WTC11 (cell line): ENCODE results near the gene PUSL1. TPM values are rescaled to one million over a fixed set of nuclear protein-coding genes. Genes with fewer than 3 reads are reported as not detected.

Source experiments
- ATAC-seq: fragments of 200-7000 bp; cut with Tn5 transposase; 2 replicates; pipeline ENCODE4 v1.10.0; 2021; ENCODE audit warnings: mild to moderate bottlenecking, moderate library complexity
- CTCF ChIA-PET: fragments of 300-600 bp; sonication (Branson Sonifier 250); formaldehyde crosslinking; loops from one replicate; lab custom pipeline; 2021; ENCODE audit warnings: antibody characterized with exemption; lab: Charles Lee
- POLR2A ChIA-PET: fragments of 350-600 bp; sonication (Branson Sonifier 250); formaldehyde crosslinking; loops from one replicate; lab custom pipeline; 2021; ENCODE audit warnings: antibody characterized with exemption; lab: Charles Lee
- DNase-seq: peaks from one replicate; pipeline ENCODE4 v3.0.0; 2021; ENCODE audit warnings: low spot score
- H3K27ac Mint-ChIP-seq: 2 replicates; pipeline ENCODE4 v1.8.0; 2021; ENCODE audit warnings: mixed read lengths
- H3K27me3 Mint-ChIP-seq: 2 replicates; pipeline ENCODE4 v1.8.0; 2021; ENCODE audit warnings: low read depth, mild to moderate bottlenecking, moderate library complexity, mixed read lengths
- H3K36me3 Mint-ChIP-seq: 2 replicates; pipeline ENCODE4 v1.8.0; 2021; ENCODE audit warnings: mixed read lengths
- H3K4me1 Mint-ChIP-seq: 2 replicates; pipeline ENCODE4 v1.8.0; 2022; ENCODE audit warnings: mixed read lengths
- H3K4me3 Mint-ChIP-seq: 2 replicates; pipeline ENCODE4 v1.8.0; 2021; ENCODE audit warnings: mild to moderate bottlenecking, moderate library complexity, mixed read lengths
- H3K9me3 Mint-ChIP-seq: 2 replicates; pipeline ENCODE4 v1.8.0; 2021; ENCODE audit warnings: mixed read lengths
- ELF4 ChIP-seq: sonication (generic); formaldehyde crosslinking; IDR thresholded peaks from 2 replicates; pipeline ENCODE4 v1.8.1; 2022; ENCODE audit warnings: low read depth, mild to moderate bottlenecking, moderate library complexity, missing genetic modification reagents
- EMX1 ChIP-seq: fragments of 250-450 bp; sonication (Bioruptor Pico); IDR thresholded peaks from 2 replicates; pipeline ENCODE4 v1.8.0; 2021; ENCODE audit warnings: mild to moderate bottlenecking
- ESRRA ChIP-seq: sonication (generic); formaldehyde crosslinking; IDR thresholded peaks from 2 replicates; pipeline ENCODE4 v1.8.1; 2022; ENCODE audit warnings: mild to moderate bottlenecking, missing genetic modification reagents, borderline replicate concordance
- FOXP1 ChIP-seq: sonication (generic); formaldehyde crosslinking; IDR thresholded peaks from 2 replicates; pipeline ENCODE4 v1.8.0; 2022; ENCODE audit warnings: missing genetic modification reagents, mild to moderate bottlenecking, moderate library complexity, borderline replicate concordance
- GTF2I ChIP-seq: fragments of 250-450 bp; sonication (Bioruptor Pico); conservative IDR thresholded peaks from 2 replicates; pipeline ENCODE4 v1.4.0; 2021; ENCODE audit warnings: mild to moderate bottlenecking
- OVOL2 ChIP-seq: fragments of 250-450 bp; sonication (Bioruptor Pico); IDR thresholded peaks from 2 replicates; pipeline ENCODE4 v1.9.0; 2021; ENCODE audit warnings: mild to moderate bottlenecking, borderline replicate concordance
- PRRX2 ChIP-seq: fragments of 250-450 bp; sonication (Bioruptor Pico); IDR thresholded peaks from 2 replicates; pipeline ENCODE4 v1.8.0; 2021; ENCODE audit warnings: mild to moderate bottlenecking
- SOX15 ChIP-seq: fragments of 250-450 bp; sonication (Bioruptor Pico); IDR thresholded peaks from 2 replicates; pipeline ENCODE4 v1.9.0; 2021; ENCODE audit warnings: mild to moderate bottlenecking
- SP1 ChIP-seq: sonication (generic); formaldehyde crosslinking; conservative IDR thresholded peaks from 2 replicates; pipeline ENCODE4 v1.8.1; 2022; ENCODE audit warnings: missing genetic modification reagents
- TCF7 ChIP-seq: sonication (generic); formaldehyde crosslinking; IDR thresholded peaks from 2 replicates; pipeline ENCODE4 v1.8.0; 2022; ENCODE audit warnings: mild to moderate bottlenecking, low read depth, missing genetic modification reagents, moderate library complexity
- ZNF232 ChIP-seq: sonication (generic); formaldehyde crosslinking; IDR thresholded peaks from 2 replicates; pipeline ENCODE4 v1.8.0; 2022; ENCODE audit warnings: mild to moderate bottlenecking, missing genetic modification reagents
- ZNF263 ChIP-seq: sonication (generic); formaldehyde crosslinking; IDR thresholded peaks from 2 replicates; pipeline ENCODE4 v1.8.1; 2022; ENCODE audit warnings: low read depth, mild to moderate bottlenecking, moderate library complexity, missing genetic modification reagents
- ZNF416 ChIP-seq: fragments of 250-450 bp; sonication (Bioruptor Pico); IDR thresholded peaks from 2 replicates; pipeline ENCODE4 v1.9.0; 2021; ENCODE audit warnings: mild to moderate bottlenecking, inconsistent platforms
- ZNF423 ChIP-seq: fragments of 250-450 bp; sonication (Bioruptor Pico); IDR thresholded peaks from 2 replicates; pipeline ENCODE4 v2.1.2; 2022; ENCODE audit warnings: mild to moderate bottlenecking, moderate library complexity
- total RNA-seq: library from RNA; stranded (reverse); gene quantifications from 3 replicates; pipeline ENCODE4 v1.2.3, GENCODE V29; 2021
- TF ChIP-seq, protein P1 (sequence below): sonication (generic); formaldehyde crosslinking; IDR thresholded peaks from 2 replicates; pipeline ENCODE4 v1.8.1; 2023; ENCODE audit warnings: mild to moderate bottlenecking, moderate library complexity, missing genetic modification reagents
- TF ChIP-seq, protein P2 (sequence below): fragments of 250-450 bp; sonication (Bioruptor Pico); IDR thresholded peaks from 2 replicates; pipeline ENCODE4 v1.9.0; 2021; ENCODE audit warnings: mild to moderate bottlenecking
- TF ChIP-seq, protein P3 (sequence below): sonication (generic); formaldehyde crosslinking; IDR thresholded peaks from 2 replicates; pipeline ENCODE4 v1.8.1; 2023; ENCODE audit warnings: mild to moderate bottlenecking, missing genetic modification reagents, borderline replicate concordance
- TF ChIP-seq, protein P4 (sequence below): fragments of 250-450 bp; sonication (Bioruptor Pico); IDR thresholded peaks from 2 replicates; pipeline ENCODE4 v1.9.0; 2021; ENCODE audit warnings: mild to moderate bottlenecking, borderline replicate concordance
- TF ChIP-seq, protein P5 (sequence below): sonication (generic); formaldehyde crosslinking; conservative IDR thresholded peaks from 2 replicates; pipeline ENCODE4 v1.8.1; 2023; ENCODE audit warnings: mild to moderate bottlenecking, low read depth, missing genetic modification reagents, moderate library complexity

PUSL1 gene
- total RNA-seq, 1 experiment from 2014 or later: 51.5 TPM

DNA sequence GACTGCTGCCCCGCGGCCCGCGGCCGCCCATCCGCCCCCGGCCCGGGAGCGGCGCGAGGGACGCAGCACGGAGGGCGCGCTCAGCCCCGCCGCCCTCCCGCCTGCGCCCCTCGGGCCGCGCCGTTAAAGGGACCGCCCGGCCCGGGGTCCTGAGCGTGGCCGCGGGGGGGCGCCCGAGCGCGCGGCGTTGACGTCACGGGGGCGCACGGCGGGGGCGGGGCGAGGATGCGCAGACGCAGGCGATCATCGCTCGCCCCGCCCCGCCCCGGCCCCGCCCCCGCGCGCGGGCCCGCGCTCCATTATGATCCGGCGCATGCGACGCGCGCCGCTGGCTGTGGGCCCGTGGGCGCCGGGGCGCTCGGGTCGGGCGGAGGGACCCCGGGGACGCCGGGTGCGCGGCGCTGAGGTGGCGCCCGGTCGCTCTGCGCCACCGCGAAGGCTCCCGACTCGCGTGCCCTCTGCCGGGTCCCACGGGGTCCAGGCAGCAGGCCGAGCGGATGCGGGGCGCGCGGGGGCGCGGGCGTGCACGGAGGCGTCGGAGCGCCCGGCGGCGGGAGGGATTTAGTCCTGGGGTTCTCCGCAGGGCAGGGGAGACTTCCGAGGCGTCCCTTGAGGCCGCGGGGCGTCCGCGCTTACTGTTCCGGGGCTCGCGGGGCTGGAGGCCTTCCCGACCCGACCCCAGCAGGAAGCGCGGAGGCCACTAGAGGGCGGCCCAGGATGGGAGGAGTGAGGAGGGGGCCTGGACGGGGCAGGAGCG, 41.0 kb downstream of the PUSL1 start, which contains the start of gene DVL1:
DVL1 (minus strand) TSS at position 163 of the 757 bp plus-strand sequence. CDS start 353 bp downstream, outside the sequence.
- peak; percentile 23 for ATAC-seq
- TF ChIP-seq ZNF416 (0 out of 2 replicates have a peak, but pooled peaks have one; percentile 67), ZNF423 (CRISPR knock-in tag) (peak; percentile 8), SP1 (peak; percentile 61; the same call in 1 of the 2 replicates), ZNF232 (no peak), FOXP1 (CRISPR knock-in tag) (peak; percentile 30; the same call in 1 of the 2 replicates), SOX15 (CRISPR knock-in tag) (no peak)
- TF ChIP-seq, protein P1, sequence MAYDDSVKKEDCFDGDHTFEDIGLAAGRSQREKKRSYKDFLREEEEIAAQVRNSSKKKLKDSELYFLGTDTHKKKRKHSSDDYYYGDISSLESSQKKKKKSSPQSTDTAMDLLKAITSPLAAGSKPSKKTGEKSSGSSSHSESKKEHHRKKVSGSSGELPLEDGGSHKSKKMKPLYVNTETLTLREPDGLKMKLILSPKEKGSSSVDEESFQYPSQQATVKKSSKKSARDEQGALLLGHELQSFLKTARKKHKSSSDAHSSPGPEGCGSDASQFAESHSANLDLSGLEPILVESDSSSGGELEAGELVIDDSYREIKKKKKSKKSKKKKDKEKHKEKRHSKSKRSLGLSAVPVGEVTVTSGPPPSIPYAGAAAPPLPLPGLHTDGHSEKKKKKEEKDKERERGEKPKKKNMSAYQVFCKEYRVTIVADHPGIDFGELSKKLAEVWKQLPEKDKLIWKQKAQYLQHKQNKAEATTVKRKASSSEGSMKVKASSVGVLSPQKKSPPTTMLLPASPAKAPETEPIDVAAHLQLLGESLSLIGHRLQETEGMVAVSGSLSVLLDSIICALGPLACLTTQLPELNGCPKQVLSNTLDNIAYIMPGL (CRISPR knock-in tag): peak; percentile 88
- POLR2A ChIA-PET: no interaction called here
- H3K27me3 Mint-ChIP-seq: peaks cover 11% of the 10 kb centered on the region
- peak; percentile 86 for DNase-seq
- no peaks in the 10 kb centered on the region for H3K36me3 Mint-ChIP-seq
- H3K4me1 Mint-ChIP-seq: peaks cover 27% of the 10 kb centered on the region
- H3K9me3 Mint-ChIP-seq: no peaks in the 10 kb centered on the region
- CTCF ChIA-PET: no interaction called here
- no peak within 1 kb of the TSS for H3K27ac Mint-ChIP-seq
- peak within 1 kb of the TSS; percentile 70 for H3K4me3 Mint-ChIP-seq

DNA sequence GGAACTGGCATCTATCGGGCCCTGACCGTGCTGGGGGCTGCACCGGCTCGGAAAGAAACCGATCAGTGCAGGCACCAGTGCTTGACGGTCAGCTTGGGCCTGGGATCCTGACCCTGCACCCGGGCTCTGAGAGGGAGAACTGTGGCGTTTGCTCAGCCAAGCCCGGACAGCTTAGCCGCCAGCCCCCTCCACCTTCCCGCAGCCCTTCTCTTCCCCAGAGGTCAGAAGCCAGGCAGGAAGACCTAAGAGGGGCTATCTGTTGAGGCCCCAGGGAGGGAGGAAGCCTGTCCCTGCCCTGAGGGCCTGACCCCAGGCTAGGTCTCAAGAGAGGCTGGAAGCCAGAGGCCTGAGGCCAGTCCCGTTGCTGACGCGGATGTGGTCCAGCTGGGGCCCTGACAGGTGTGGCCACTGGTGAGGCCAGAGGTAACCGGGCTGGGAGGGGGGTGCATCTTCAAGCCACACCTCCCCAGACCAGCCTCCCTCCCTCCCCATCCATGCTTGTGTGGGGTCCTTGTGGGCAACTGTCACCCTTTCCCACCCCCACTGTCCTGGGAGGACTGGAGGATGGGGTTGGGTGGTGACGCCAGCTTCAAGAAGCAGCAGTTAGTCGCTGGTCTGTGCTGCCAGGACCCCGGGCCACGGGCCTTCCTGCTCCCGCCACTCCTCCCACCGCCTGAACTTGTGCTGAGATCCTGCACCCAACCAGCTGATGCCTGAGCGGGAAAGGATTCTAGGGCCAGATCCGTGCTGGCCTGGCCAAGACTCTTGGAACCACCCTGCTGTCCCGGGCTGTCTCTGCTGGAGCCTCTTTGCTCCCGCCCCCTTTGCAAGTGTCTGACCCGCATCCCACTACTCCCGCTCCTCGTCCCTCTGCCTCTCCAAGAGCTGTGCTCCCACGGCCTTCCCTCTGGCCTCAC, 43.4 kb downstream of the PUSL1 start:
- no peaks in the 10 kb centered on the region for H3K9me3 Mint-ChIP-seq
- peaks cover 17% of the 10 kb centered on the region for H3K27me3 Mint-ChIP-seq
- H3K4me3 Mint-ChIP-seq: peak overlapping the region; percentile 49
- DNase-seq: no peak
- peaks cover 27% of the 10 kb centered on the region for H3K4me1 Mint-ChIP-seq
- H3K36me3 Mint-ChIP-seq: no peaks in the 10 kb centered on the region
- ChIA-PET POLR2A (interaction anchor here (0.6 kb wide), 1 partner anchor 20 kb away, joined by 3 read pairs; no protein-coding TSS in a partner anchor), CTCF (interaction anchor here (0.5 to 1.9 kb wide), 6 partner anchors 10 to 427 kb away, joined by 3 to 10 read pairs (median 4); no protein-coding TSS in a partner anchor)
- peak overlapping the region; percentile 78 for H3K27ac Mint-ChIP-seq
- no peak for ATAC-seq
- TF ChIP-seq ESRRA (CRISPR knock-in tag) (0 out of 2 replicates have a peak, but pooled peaks have one; percentile 36), TCF7 (no peak), ZNF263 (peak; percentile 72), OVOL2 (no peak), GTF2I (CRISPR knock-in tag) (no peak), PRRX2 (CRISPR knock-in tag) (no peak), EMX1 (CRISPR knock-in tag) (no peak), ELF4 (CRISPR knock-in tag) (no peak)
- TF ChIP-seq, protein P2, sequence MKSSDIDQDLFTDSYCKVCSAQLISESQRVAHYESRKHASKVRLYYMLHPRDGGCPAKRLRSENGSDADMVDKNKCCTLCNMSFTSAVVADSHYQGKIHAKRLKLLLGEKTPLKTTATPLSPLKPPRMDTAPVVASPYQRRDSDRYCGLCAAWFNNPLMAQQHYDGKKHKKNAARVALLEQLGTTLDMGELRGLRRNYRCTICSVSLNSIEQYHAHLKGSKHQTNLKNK (CRISPR knock-in tag): no peak
- TF ChIP-seq, protein P3, sequence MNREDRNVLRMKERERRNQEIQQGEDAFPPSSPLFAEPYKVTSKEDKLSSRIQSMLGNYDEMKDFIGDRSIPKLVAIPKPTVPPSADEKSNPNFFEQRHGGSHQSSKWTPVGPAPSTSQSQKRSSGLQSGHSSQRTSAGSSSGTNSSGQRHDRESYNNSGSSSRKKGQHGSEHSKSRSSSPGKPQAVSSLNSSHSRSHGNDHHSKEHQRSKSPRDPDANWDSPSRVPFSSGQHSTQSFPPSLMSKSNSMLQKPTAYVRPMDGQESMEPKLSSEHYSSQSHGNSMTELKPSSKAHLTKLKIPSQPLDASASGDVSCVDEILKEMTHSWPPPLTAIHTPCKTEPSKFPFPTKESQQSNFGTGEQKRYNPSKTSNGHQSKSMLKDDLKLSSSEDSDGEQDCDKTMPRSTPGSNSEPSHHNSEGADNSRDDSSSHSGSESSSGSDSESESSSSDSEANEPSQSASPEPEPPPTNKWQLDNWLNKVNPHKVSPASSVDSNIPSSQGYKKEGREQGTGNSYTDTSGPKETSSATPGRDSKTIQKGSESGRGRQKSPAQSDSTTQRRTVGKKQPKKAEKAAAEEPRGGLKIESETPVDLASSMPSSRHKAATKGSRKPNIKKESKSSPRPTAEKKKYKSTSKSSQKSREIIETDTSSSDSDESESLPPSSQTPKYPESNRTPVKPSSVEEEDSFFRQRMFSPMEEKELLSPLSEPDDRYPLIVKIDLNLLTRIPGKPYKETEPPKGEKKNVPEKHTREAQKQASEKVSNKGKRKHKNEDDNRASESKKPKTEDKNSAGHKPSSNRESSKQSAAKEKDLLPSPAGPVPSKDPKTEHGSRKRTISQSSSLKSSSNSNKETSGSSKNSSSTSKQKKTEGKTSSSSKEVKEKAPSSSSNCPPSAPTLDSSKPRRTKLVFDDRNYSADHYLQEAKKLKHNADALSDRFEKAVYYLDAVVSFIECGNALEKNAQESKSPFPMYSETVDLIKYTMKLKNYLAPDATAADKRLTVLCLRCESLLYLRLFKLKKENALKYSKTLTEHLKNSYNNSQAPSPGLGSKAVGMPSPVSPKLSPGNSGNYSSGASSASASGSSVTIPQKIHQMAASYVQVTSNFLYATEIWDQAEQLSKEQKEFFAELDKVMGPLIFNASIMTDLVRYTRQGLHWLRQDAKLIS (CRISPR knock-in tag): no peak
- TF ChIP-seq, protein P4, sequence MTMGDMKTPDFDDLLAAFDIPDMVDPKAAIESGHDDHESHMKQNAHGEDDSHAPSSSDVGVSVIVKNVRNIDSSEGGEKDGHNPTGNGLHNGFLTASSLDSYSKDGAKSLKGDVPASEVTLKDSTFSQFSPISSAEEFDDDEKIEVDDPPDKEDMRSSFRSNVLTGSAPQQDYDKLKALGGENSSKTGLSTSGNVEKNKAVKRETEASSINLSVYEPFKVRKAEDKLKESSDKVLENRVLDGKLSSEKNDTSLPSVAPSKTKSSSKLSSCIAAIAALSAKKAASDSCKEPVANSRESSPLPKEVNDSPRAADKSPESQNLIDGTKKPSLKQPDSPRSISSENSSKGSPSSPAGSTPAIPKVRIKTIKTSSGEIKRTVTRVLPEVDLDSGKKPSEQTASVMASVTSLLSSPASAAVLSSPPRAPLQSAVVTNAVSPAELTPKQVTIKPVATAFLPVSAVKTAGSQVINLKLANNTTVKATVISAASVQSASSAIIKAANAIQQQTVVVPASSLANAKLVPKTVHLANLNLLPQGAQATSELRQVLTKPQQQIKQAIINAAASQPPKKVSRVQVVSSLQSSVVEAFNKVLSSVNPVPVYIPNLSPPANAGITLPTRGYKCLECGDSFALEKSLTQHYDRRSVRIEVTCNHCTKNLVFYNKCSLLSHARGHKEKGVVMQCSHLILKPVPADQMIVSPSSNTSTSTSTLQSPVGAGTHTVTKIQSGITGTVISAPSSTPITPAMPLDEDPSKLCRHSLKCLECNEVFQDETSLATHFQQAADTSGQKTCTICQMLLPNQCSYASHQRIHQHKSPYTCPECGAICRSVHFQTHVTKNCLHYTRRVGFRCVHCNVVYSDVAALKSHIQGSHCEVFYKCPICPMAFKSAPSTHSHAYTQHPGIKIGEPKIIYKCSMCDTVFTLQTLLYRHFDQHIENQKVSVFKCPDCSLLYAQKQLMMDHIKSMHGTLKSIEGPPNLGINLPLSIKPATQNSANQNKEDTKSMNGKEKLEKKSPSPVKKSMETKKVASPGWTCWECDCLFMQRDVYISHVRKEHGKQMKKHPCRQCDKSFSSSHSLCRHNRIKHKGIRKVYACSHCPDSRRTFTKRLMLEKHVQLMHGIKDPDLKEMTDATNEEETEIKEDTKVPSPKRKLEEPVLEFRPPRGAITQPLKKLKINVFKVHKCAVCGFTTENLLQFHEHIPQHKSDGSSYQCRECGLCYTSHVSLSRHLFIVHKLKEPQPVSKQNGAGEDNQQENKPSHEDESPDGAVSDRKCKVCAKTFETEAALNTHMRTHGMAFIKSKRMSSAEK (CRISPR knock-in tag): no peak
- TF ChIP-seq, protein P5, sequence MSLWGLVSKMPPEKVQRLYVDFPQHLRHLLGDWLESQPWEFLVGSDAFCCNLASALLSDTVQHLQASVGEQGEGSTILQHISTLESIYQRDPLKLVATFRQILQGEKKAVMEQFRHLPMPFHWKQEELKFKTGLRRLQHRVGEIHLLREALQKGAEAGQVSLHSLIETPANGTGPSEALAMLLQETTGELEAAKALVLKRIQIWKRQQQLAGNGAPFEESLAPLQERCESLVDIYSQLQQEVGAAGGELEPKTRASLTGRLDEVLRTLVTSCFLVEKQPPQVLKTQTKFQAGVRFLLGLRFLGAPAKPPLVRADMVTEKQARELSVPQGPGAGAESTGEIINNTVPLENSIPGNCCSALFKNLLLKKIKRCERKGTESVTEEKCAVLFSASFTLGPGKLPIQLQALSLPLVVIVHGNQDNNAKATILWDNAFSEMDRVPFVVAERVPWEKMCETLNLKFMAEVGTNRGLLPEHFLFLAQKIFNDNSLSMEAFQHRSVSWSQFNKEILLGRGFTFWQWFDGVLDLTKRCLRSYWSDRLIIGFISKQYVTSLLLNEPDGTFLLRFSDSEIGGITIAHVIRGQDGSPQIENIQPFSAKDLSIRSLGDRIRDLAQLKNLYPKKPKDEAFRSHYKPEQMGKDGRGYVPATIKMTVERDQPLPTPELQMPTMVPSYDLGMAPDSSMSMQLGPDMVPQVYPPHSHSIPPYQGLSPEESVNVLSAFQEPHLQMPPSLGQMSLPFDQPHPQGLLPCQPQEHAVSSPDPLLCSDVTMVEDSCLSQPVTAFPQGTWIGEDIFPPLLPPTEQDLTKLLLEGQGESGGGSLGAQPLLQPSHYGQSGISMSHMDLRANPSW (CRISPR knock-in tag): no peak
